Neuron (in vitro differentiated cells): ENCODE results near the gene CEP192.

ENCODE experiments used
- H2AFZ ChIP-seq: one replicate; pipeline ENCODE4 v1.6.1; 2013; ENCODE audit warnings: low read depth, mild to moderate bottlenecking, inconsistent platforms, low read length, moderate library complexity
- H3K27me3 ChIP-seq: one replicate; pipeline ENCODE4 v1.6.1; 2013; ENCODE audit warnings: low read length; ENCODE audit not compliant: insufficient read depth
- H3K36me3 ChIP-seq: one replicate; pipeline ENCODE4 v1.6.1; 2013; ENCODE audit warnings: low read length; ENCODE audit not compliant: insufficient read depth
- H3K4me1 ChIP-seq: one replicate; pipeline ENCODE4 v1.6.1; 2013; ENCODE audit warnings: low read length; ENCODE audit not compliant: insufficient read depth
- H3K4me3 ChIP-seq: 2 replicates; pipeline ENCODE4 v1.5.1; 2013; ENCODE audit warnings: mild to moderate bottlenecking, low read length, moderate library complexity
- H3K9me3 ChIP-seq: one replicate; pipeline ENCODE4 v1.6.1; 2013; ENCODE audit warnings: low read length

The CEP192 gene

GRCh38 chr18:13131283-13131682 lies 140.1 kb downstream of the CEP192 start:
- no peaks in the 10 kb centered on the region for H3K27me3 ChIP-seq
- H2AFZ ChIP-seq: no peak overlapping the region
- H3K36me3 ChIP-seq: peaks cover 3% of the 10 kb centered on the region
- H3K4me3 ChIP-seq: no peak overlapping the region
- H3K9me3 ChIP-seq: no peaks in the 10 kb centered on the region
- no peaks in the 10 kb centered on the region for H3K4me1 ChIP-seq

GRCh38 chr18:13134551-13135401 lies 143.6 kb downstream of the CEP192 start:
- Histone ChIP-seq H3K4me1 (no peaks in the 10 kb centered on the region), H3K27me3 (no peaks in the 10 kb centered on the region), H3K4me3 (no peak overlapping the region), H3K9me3 (peaks cover 3% of the 10 kb centered on the region), H3K36me3 (no peaks in the 10 kb centered on the region), H2AFZ (no peak overlapping the region)

GRCh38 chr18:13136056-13136903 lies 145.1 kb downstream of the CEP192 start:
- no peaks in the 10 kb centered on the region for H3K36me3 ChIP-seq
- H3K9me3 ChIP-seq: peaks cover 3% of the 10 kb centered on the region
- no peak overlapping the region for H3K4me3 ChIP-seq
- H2AFZ ChIP-seq: no peak overlapping the region
- H3K4me1 ChIP-seq: no peaks in the 10 kb centered on the region
- H3K27me3 ChIP-seq: no peaks in the 10 kb centered on the region

- H3K4me1 ChIP-seq: no peaks in the 10 kb centered on the region
- no peak overlapping the region for H2AFZ ChIP-seq
- no peak overlapping the region for H3K4me3 ChIP-seq
- H3K9me3 ChIP-seq: peaks cover 3% of the 10 kb centered on the region
- H3K27me3 ChIP-seq: no peaks in the 10 kb centered on the region
- H3K36me3 ChIP-seq: no peaks in the 10 kb centered on the region
Measured at GRCh38 chr18:13136904-13137669, 145.9 kb downstream of the CEP192 start.

GRCh38 chr18:13137670-13138419 lies 146.7 kb downstream of the CEP192 start:
- Histone ChIP-seq H3K9me3 (peaks cover 3% of the 10 kb centered on the region), H2AFZ (no peak overlapping the region), H3K27me3 (no peaks in the 10 kb centered on the region), H3K4me3 (no peak overlapping the region), H3K4me1 (no peaks in the 10 kb centered on the region), H3K36me3 (no peaks in the 10 kb centered on the region)

GRCh38 chr18:13138420-13139139 lies 147.4 kb downstream of the CEP192 start:
- peaks cover 3% of the 10 kb centered on the region for H3K9me3 ChIP-seq

GRCh38 chr18:13139885-13140450 lies 148.8 kb downstream of the CEP192 start:
- no peaks in the 10 kb centered on the region for H3K36me3 ChIP-seq
- H3K4me3 ChIP-seq: no peak overlapping the region
- peaks cover 7% of the 10 kb centered on the region for H3K9me3 ChIP-seq
- H3K4me1 ChIP-seq: no peaks in the 10 kb centered on the region
- no peak overlapping the region for H2AFZ ChIP-seq
- H3K27me3 ChIP-seq: no peaks in the 10 kb centered on the region

More at GRCh38 chr18:13138420-13139139, 147.4 kb downstream of the CEP192 start:
- H3K36me3 ChIP-seq: no peaks in the 10 kb centered on the region
- H3K4me1 ChIP-seq: no peaks in the 10 kb centered on the region
- no peak overlapping the region for H2AFZ ChIP-seq
- H3K4me3 ChIP-seq: no peak overlapping the region
- H3K27me3 ChIP-seq: no peaks in the 10 kb centered on the region

GRCh38 chr18:13141209-13141608 lies 150.0 kb downstream of the CEP192 start:
- Histone ChIP-seq H3K36me3 (no peaks in the 10 kb centered on the region), H3K4me1 (no peaks in the 10 kb centered on the region), H3K9me3 (peaks cover 7% of the 10 kb centered on the region), H3K4me3 (no peak overlapping the region), H3K27me3 (no peaks in the 10 kb centered on the region), H2AFZ (no peak overlapping the region)

GRCh38 chr18:13145636-13146190 lies 154.6 kb downstream of the CEP192 start:
- peaks cover 4% of the 10 kb centered on the region for H3K9me3 ChIP-seq
- no peaks in the 10 kb centered on the region for H3K36me3 ChIP-seq
- no peak overlapping the region for H3K4me3 ChIP-seq
- H3K4me1 ChIP-seq: no peaks in the 10 kb centered on the region
- no peak overlapping the region for H2AFZ ChIP-seq
- H3K27me3 ChIP-seq: no peaks in the 10 kb centered on the region

- H3K9me3 ChIP-seq: peaks cover 4% of the 10 kb centered on the region
- H2AFZ ChIP-seq: no peak overlapping the region
- H3K4me1 ChIP-seq: no peaks in the 10 kb centered on the region
- no peaks in the 10 kb centered on the region for H3K27me3 ChIP-seq
- no peak overlapping the region for H3K4me3 ChIP-seq
- H3K36me3 ChIP-seq: no peaks in the 10 kb centered on the region
Measured at GRCh38 chr18:13147130-13147529, 156.0 kb downstream of the CEP192 start.

GRCh38 chr18:13151656-13152055 lies 160.5 kb downstream of the CEP192 start:
- H3K4me1 ChIP-seq: no peaks in the 10 kb centered on the region
- H3K9me3 ChIP-seq: no peaks in the 10 kb centered on the region
- no peak overlapping the region for H2AFZ ChIP-seq
- H3K4me3 ChIP-seq: no peak overlapping the region
- H3K36me3 ChIP-seq: no peaks in the 10 kb centered on the region
- no peaks in the 10 kb centered on the region for H3K27me3 ChIP-seq
